Ovary (tissue), 9 donors: ENCODE data around the gene DKK3. TPM values are rescaled to one million over a fixed set of nuclear protein-coding genes. Genes with fewer than 3 reads are reported as not detected.

ENCODE experiments used
- DNase-seq, 5 donors: peaks; one replicate each; pipeline ENCODE4 v3.0.0-alpha.2; 2019 to 2020
- H3K27ac ChIP-seq, 2 donors: fragments of 200-600 bp; one replicate each; pipeline versions ENCODE4 v1.5.1 to v1.8.0; 2019 to 2022
- H3K27me3 ChIP-seq: fragments of 200-600 bp; one replicate; pipeline ENCODE4 v1.8.0; 2022
- H3K36me3 ChIP-seq: fragments of 200-600 bp; sonication (generic); one replicate; pipeline ENCODE4 v1.5.1; 2019
- H3K4me1 ChIP-seq: one replicate; pipeline ENCODE4 v1.8.1; 2013; ENCODE audit warnings: mild to moderate bottlenecking, moderate library complexity; ENCODE audit not compliant: insufficient read depth
- H3K4me3 ChIP-seq: fragments of 200-600 bp; sonication (generic); one replicate; pipeline ENCODE4 v1.5.1; 2017
- H3K9me3 ChIP-seq, 2 donors: fragments of 200-600 bp in 1 of 2; sonication (generic) in 1 of 2; one replicate each; pipeline versions ENCODE4 v1.5.1 to v1.8.1; 2013 to 2019; ENCODE audit warnings: mild to moderate bottlenecking in 1 of 2, moderate library complexity in 1 of 2
- CTCF ChIP-seq, 3 donors: fragments of 450-650 bp in 2 of 3; fragments of 200-600 bp in 1 of 3; IDR thresholded peaks; one replicate each; pipeline versions ENCODE4 v1.5.1 to v1.8.0; 2016 to 2022; ENCODE audit warnings: antibody characterized with exemption in 3 of 3, mild to moderate bottlenecking in 1 of 3
- EP300 ChIP-seq: sonication (generic); formaldehyde crosslinking; IDR thresholded peaks from one replicate; pipeline ENCODE4 v1.6.1; 2017; ENCODE audit warnings: antibody characterized with exemption
- POLR2A ChIP-seq: fragments of 450-650 bp; IDR thresholded peaks from one replicate; pipeline ENCODE4 v1.6.1; 2017; ENCODE audit warnings: antibody characterized with exemption, mild to moderate bottlenecking, moderate library complexity
- WGBS, 3 donors: extraction: QIAGEN DNeasy Blood & Tissue Kit in 1 of 3; methylation state at CpG; one replicate each; pipeline versions ENCODE4 v1.1.5 to v1.1.7; 2013 to 2017; 5-methylcytosine and 5-hydroxymethylcytosine counted together
- intact Hi-C, 4 donors: fragments of 100-400 bp; cut with DNase I; formaldehyde crosslinking; loops; one replicate each; pipeline versions ENCODE4 v1.11.0 to v1.15.1; 2022 to 2023
- polyA plus RNA-seq, 2 donors: library from polyadenylated mRNA; stranded (reverse); fragments of 200-250 nt in 1 of 2; fragments of 350-450 nt in 1 of 2; fragmentation: Illumina TruSeq in 1 of 2; extraction: RNeasy Lipid Tissue Mini Kit (QIAGEN cat#74804) in 1 of 2; gene quantifications; one replicate each; pipeline ENCODE4 v1.2.3, GENCODE V29; 2013 to 2014
- total RNA-seq, 7 donors: library from RNA; depleted of rRNA in 2 of 7; stranded (reverse); fragments of >200 nt in 2 of 7; fragmentation: NEBNext Ultra II Directional in 3 of 7; extraction: Animal tissue kit (Norgen Biotek cat#: 25700) in 3 of 7; gene quantifications; one replicate each; pipeline versions ENCODE4 v1.1.0 to v1.2.4, GENCODE V29; 2016 to 2023
- donor health status: DM: no; HTN: no; CAD: no; lungs with moderate emphysema.
- donor health status: DM: no; HTN: no; CAD: no.
- donor health status: Bipolar disorder and iron deficiency.
- donor health status: DM: yes; HTN: yes; CAD: no.
- donor health status: DM: no; HTN: no; CAD: no.
- donor health status: DM: yes; HTN: yes; CAD: no.

DKK3 gene
- total and polyA plus RNA-seq, 9 donors: 33.9 to 255 (median 62.8) TPM

GRCh38 chr11:11981364-11981763 is 27.1 kb downstream of the DKK3 start:
- Histone ChIP-seq H3K4me1 (peaks cover 22% of the 10 kb centered on the region), H3K9me3 (no peaks in the 10 kb centered on the region), H3K4me3 (no peak overlapping the region), H3K27ac (no peak overlapping the region), H3K36me3 (no peaks in the 10 kb centered on the region), H3K27me3 (no peaks in the 10 kb centered on the region)
- intact Hi-C loops: no loop called here
- DNase-seq: no peak
- WGBS, 3 donors: 87 to 90% (median 89%) methylated on average over 5 of the region's 5 CpGs
- TF ChIP-seq CTCF (IDR thresholded peaks at IDR 0.05) (no peak), EP300 (no peak), POLR2A (no peak)

- TF ChIP-seq CTCF (IDR thresholded peaks at IDR 0.05) (no peak), EP300 (no peak), POLR2A (no peak)
- Histone ChIP-seq H3K4me3 (no peak overlapping the region), H3K9me3 (no peaks in the 10 kb centered on the region), H3K27me3 (no peaks in the 10 kb centered on the region), H3K27ac (no peak overlapping the region), H3K4me1 (peaks cover 22% of the 10 kb centered on the region), H3K36me3 (no peaks in the 10 kb centered on the region)
- DNase-seq: no peak
- intact Hi-C loops: no loop called here
- 89% methylated on average over 3 of the region's 3 CpGs for WGBS, 3 donors
Measured at GRCh38 chr11:11980841-11981308, 27.6 kb downstream of the DKK3 start.

- WGBS, 3 donors: 87 to 96% (median 96%) methylated on average over 2 of the region's 2 CpGs
- Histone ChIP-seq H3K36me3 (no peaks in the 10 kb centered on the region), H3K4me1 (peaks cover 22% of the 10 kb centered on the region), H3K27ac (peak overlapping the region in 1 of 2 donors; percentile 47), H3K27me3 (no peaks in the 10 kb centered on the region), H3K4me3 (no peak overlapping the region), H3K9me3 (no peaks in the 10 kb centered on the region)
- no peak for TF ChIP-seq EP300
- TF ChIP-seq POLR2A: no peak
- TF ChIP-seq CTCF (IDR thresholded peaks at IDR 0.05): no peak
- no peak for DNase-seq
- intact Hi-C loops: no loop called here
Measured at GRCh38 chr11:11980200-11980599, 28.2 kb downstream of the DKK3 start.

GRCh38 chr11:11979488-11980117 is 28.8 kb downstream of the DKK3 start:
- TF ChIP-seq EP300: no peak
- TF ChIP-seq POLR2A: no peak
- TF ChIP-seq CTCF (IDR thresholded peaks at IDR 0.05): no peak
- WGBS, 3 donors: 17 to 36% (median 28%) methylated on average over 8 of the region's 8 CpGs
- peak overlapping the region; percentile 2 to 47 for H3K27ac ChIP-seq
- no peak for DNase-seq
- H3K4me3 ChIP-seq: no peak overlapping the region
- intact Hi-C loops: loop anchor here in 1 of 4 donors (1.0 kb wide), 1 partner anchor 17 kb away; no protein-coding TSS in a partner anchor
- H3K4me1 ChIP-seq: peaks cover 22% of the 10 kb centered on the region
- no peaks in the 10 kb centered on the region for H3K36me3 ChIP-seq
- no peaks in the 10 kb centered on the region for H3K9me3 ChIP-seq
- H3K27me3 ChIP-seq: no peaks in the 10 kb centered on the region
